Astrocyte (in vitro differentiated cells and primary cell): ENCODE data around the gene GID4. TPM values are rescaled to one million over a fixed set of nuclear protein-coding genes. Genes with fewer than 3 reads are reported as not detected.

Experiments
- DNase-seq: peaks from one replicate; pipeline ENCODE4 v3.0.0-alpha.2; 2010; ENCODE audit warnings: low read depth
- FAIRE-seq: peaks from 2 replicates; lab custom pipeline; 2011; peaks lifted over from hg19 to GRCh38; lab: Jason Lieb, UNC
- H2AFZ ChIP-seq: 2 replicates; pipeline ENCODE4 v1.6.0; 2012; ENCODE audit warnings: low read depth, low read length, inconsistent platforms
- H3K27ac ChIP-seq: 2 replicates; pipeline ENCODE4 v1.5.1; 2011; ENCODE audit warnings: low read depth, low read length, inconsistent platforms
- H3K27me3 ChIP-seq: 2 replicates; pipeline ENCODE4 v1.6.0; 2011; ENCODE audit warnings: low read length, inconsistent platforms; ENCODE audit not compliant: insufficient read depth
- H3K36me3 ChIP-seq: 2 replicates; pipeline ENCODE4 v1.5.1; 2011; ENCODE audit warnings: low read length, inconsistent platforms; ENCODE audit not compliant: insufficient read depth
- H3K4me1 ChIP-seq: 2 replicates; pipeline ENCODE4 v1.5.1; 2011; ENCODE audit warnings: low read length, inconsistent platforms; ENCODE audit not compliant: insufficient read depth
- H3K4me2 ChIP-seq: 2 replicates; pipeline ENCODE4 v1.6.0; 2012; ENCODE audit warnings: low read length, inconsistent platforms
- H3K4me3 ChIP-seq: 2 replicates; pipeline ENCODE4 v1.5.1; 2011; ENCODE audit warnings: low read depth, mild to moderate bottlenecking, low read length, inconsistent platforms; ENCODE audit not compliant: insufficient read depth
- H3K79me2 ChIP-seq: 2 replicates; pipeline ENCODE4 v1.6.0; 2012; ENCODE audit warnings: mild to moderate bottlenecking, low read length, inconsistent platforms; ENCODE audit not compliant: insufficient read depth
- H3K9ac ChIP-seq: 2 replicates; pipeline ENCODE4 v1.6.0; 2012; ENCODE audit warnings: mild to moderate bottlenecking, low read length, inconsistent platforms
- H3K9me3 ChIP-seq: 2 replicates; pipeline ENCODE4 v1.5.1; 2012; ENCODE audit warnings: low read depth, mild to moderate bottlenecking, low read length, inconsistent platforms; ENCODE audit not compliant: insufficient read depth
- H4K20me1 ChIP-seq: 2 replicates; pipeline ENCODE4 v1.6.0; 2012; ENCODE audit warnings: low read length, inconsistent platforms; ENCODE audit not compliant: insufficient read depth
- H3K27ac Mint-ChIP-seq: one replicate; pipeline ENCODE4 v1.8.0; 2021; ENCODE audit warnings: mild to moderate bottlenecking, mixed read lengths; ENCODE audit not compliant: unreplicated experiment
- H3K27me3 Mint-ChIP-seq: one replicate; pipeline ENCODE4 v1.8.0; 2021; ENCODE audit warnings: low read depth, mixed read lengths; ENCODE audit not compliant: unreplicated experiment
- H3K36me3 Mint-ChIP-seq: one replicate; pipeline ENCODE4 v1.8.0; 2021; ENCODE audit warnings: low read depth, mixed read lengths; ENCODE audit not compliant: unreplicated experiment
- H3K4me1 Mint-ChIP-seq: one replicate; pipeline ENCODE4 v1.8.0; 2021; ENCODE audit warnings: low read depth, mixed read lengths; ENCODE audit not compliant: unreplicated experiment
- H3K4me3 Mint-ChIP-seq: one replicate; pipeline ENCODE4 v1.8.0; 2021; ENCODE audit warnings: mild to moderate bottlenecking, moderate library complexity, mixed read lengths; ENCODE audit not compliant: unreplicated experiment
- H3K9me3 Mint-ChIP-seq: one replicate; pipeline ENCODE4 v1.8.0; 2021; ENCODE audit warnings: mild to moderate bottlenecking, mixed read lengths; ENCODE audit not compliant: unreplicated experiment
- CTCF ChIP-seq: IDR thresholded peaks from 2 replicates; pipeline ENCODE4 v1.5.1; 2011; ENCODE audit warnings: low read depth, mild to moderate bottlenecking, inconsistent platforms, low read length, moderate library complexity; ENCODE audit not compliant: insufficient read depth
- EZH2 ChIP-seq: IDR thresholded peaks from 2 replicates; pipeline ENCODE4 v1.6.1; 2012; ENCODE audit warnings: mild to moderate bottlenecking, low read length, inconsistent platforms; ENCODE audit not compliant: insufficient read depth
- total RNA-seq: library from RNA; stranded (reverse); gene quantifications from 2 replicates; pipeline ENCODE4 v1.2.1, GENCODE V29; 2021

Gene GID4
- total RNA-seq, 1 donor from 2014 or later = 9.9 TPM

GRCh38 chr17:17990282-17990681, 48.9 kb upstream of the GID4 start:
- Histone ChIP-seq H3K4me3 (no peak overlapping the region), H3K4me1 (peaks cover 18% of the 10 kb centered on the region), H3K9ac (peak overlapping the region; percentile 34), H3K36me3 (no peaks in the 10 kb centered on the region), H3K4me2 (no peak overlapping the region), H3K79me2 (no peaks in the 10 kb centered on the region), H3K27ac (peak overlapping the region; percentile 71), H4K20me1 (no peaks in the 10 kb centered on the region), H3K27me3 (no peaks in the 10 kb centered on the region), H2AFZ (no peak overlapping the region), H3K9me3 (no peaks in the 10 kb centered on the region)
- Mint-ChIP-seq H3K4me1 (peaks cover 13% of the 10 kb centered on the region), H3K36me3 (peaks cover 2% of the 10 kb centered on the region), H3K27me3 (peaks cover 10% of the 10 kb centered on the region), H3K27ac (peak overlapping the region; percentile 88), H3K9me3 (no peaks in the 10 kb centered on the region), H3K4me3 (no peak overlapping the region)
- TF ChIP-seq CTCF (no peak), EZH2 (no peak)
- FAIRE-seq = no peak
- DNase-seq = no peak

GRCh38 chr17:17993366-17993765, 45.8 kb upstream of the GID4 start:
- no peak overlapping the region for H3K27ac Mint-ChIP-seq

More at GRCh38 chr17:17993366-17993765, 45.8 kb upstream of the GID4 start:
- Mint-ChIP-seq H3K36me3 (peaks cover 3% of the 10 kb centered on the region), H3K9me3 (no peaks in the 10 kb centered on the region), H3K27me3 (peaks cover 11% of the 10 kb centered on the region), H3K4me3 (peak overlapping the region; percentile 57), H3K4me1 (peaks cover 13% of the 10 kb centered on the region)
- Histone ChIP-seq H3K4me1 (peaks cover 18% of the 10 kb centered on the region), H3K27ac (no peak overlapping the region), H3K9ac (no peak overlapping the region), H4K20me1 (no peaks in the 10 kb centered on the region), H3K36me3 (no peaks in the 10 kb centered on the region), H3K4me3 (no peak overlapping the region), H3K4me2 (no peak overlapping the region), H3K79me2 (no peaks in the 10 kb centered on the region), H2AFZ (no peak overlapping the region), H3K9me3 (no peaks in the 10 kb centered on the region), H3K27me3 (no peaks in the 10 kb centered on the region)
- DNase-seq = no peak
- FAIRE-seq = no peak
- no peak for TF ChIP-seq CTCF
- no peak for TF ChIP-seq EZH2
